Activated naive CD8-positive, alpha-beta T cell treated with anti-CD3 and anti-CD28 coated beads, Interleukin-2, amount 10 ng/mL, durations not matched to agents 7 days and 5 days (primary cell): Measurements from ENCODE around the gene DSG2. TPM values are rescaled to one million over a fixed set of nuclear protein-coding genes. Genes with fewer than 3 reads are reported as not detected.

ENCODE experiments used
- ATAC-seq: fragments of 150-1000 bp; cut with Tn5 transposase; one replicate; pipeline ENCODE4 v1.10.0; 2021; ENCODE audit warnings: low read depth, moderate library complexity
- POLR2A ChIA-PET: fragments of 350-600 bp; sonication (Branson Sonifier 250); formaldehyde crosslinking; loops from one replicate; lab custom pipeline; 2021; ENCODE audit warnings: antibody characterized with exemption; lab: Charles Lee
- DNase-seq: peaks from one replicate; pipeline ENCODE4 v3.0.0; 2021
- H3K27ac Mint-ChIP-seq: one replicate; pipeline ENCODE4 v1.8.0; 2022; ENCODE audit warnings: mild to moderate bottlenecking, mixed read lengths
- H3K27me3 Mint-ChIP-seq: one replicate; pipeline ENCODE4 v1.8.0; 2022; ENCODE audit warnings: mild to moderate bottlenecking, moderate library complexity, mixed read lengths
- H3K36me3 Mint-ChIP-seq: one replicate; pipeline ENCODE4 v1.8.0; 2021; ENCODE audit warnings: mild to moderate bottlenecking, mixed read lengths
- H3K4me1 Mint-ChIP-seq: one replicate; pipeline ENCODE4 v1.8.0; 2021; ENCODE audit warnings: mixed read lengths
- H3K4me3 Mint-ChIP-seq: one replicate; pipeline ENCODE4 v1.8.0; 2022; ENCODE audit warnings: mild to moderate bottlenecking, moderate library complexity, mixed read lengths
- H3K9me3 Mint-ChIP-seq: one replicate; pipeline ENCODE4 v1.8.0; 2021; ENCODE audit warnings: mixed read lengths
- total RNA-seq, 2 experiments: library from RNA; stranded (reverse); gene quantifications; one replicate each; pipeline ENCODE4 v1.2.3, GENCODE V29; 2021

Gene DSG2
- total RNA-seq, 2 experiments from 2014 or later, result 0.25 to 0.28 TPM

GRCh38 chr18:31592506-31593157, 94.7 kb downstream of the DSG2 start:
- H3K36me3 Mint-ChIP-seq, result no peaks in the 10 kb centered on the region
- H3K4me3 Mint-ChIP-seq, result no peak overlapping the region
- POLR2A ChIA-PET, result no interaction called here
- H3K4me1 Mint-ChIP-seq, result no peaks in the 10 kb centered on the region
- ATAC-seq, result no peak
- H3K27me3 Mint-ChIP-seq, result peaks cover 2% of the 10 kb centered on the region
- H3K27ac Mint-ChIP-seq, result no peak overlapping the region
- H3K9me3 Mint-ChIP-seq, result no peaks in the 10 kb centered on the region
- no peak for DNase-seq

- ATAC-seq, result no peak
- no peak overlapping the region for H3K27ac Mint-ChIP-seq
- DNase-seq, result no peak
- no peaks in the 10 kb centered on the region for H3K36me3 Mint-ChIP-seq
- POLR2A ChIA-PET, result no interaction called here
- no peaks in the 10 kb centered on the region for H3K9me3 Mint-ChIP-seq
- H3K4me3 Mint-ChIP-seq, result no peak overlapping the region
- peaks cover 2% of the 10 kb centered on the region for H3K27me3 Mint-ChIP-seq
- no peaks in the 10 kb centered on the region for H3K4me1 Mint-ChIP-seq
Measured at GRCh38 chr18:31595121-31595771, 97.3 kb downstream of the DSG2 start.

GRCh38 chr18:31596081-31596872, 98.3 kb downstream of the DSG2 start:
- Mint-ChIP-seq H3K27me3 (peaks cover 2% of the 10 kb centered on the region), H3K4me3 (no peak overlapping the region), H3K36me3 (no peaks in the 10 kb centered on the region), H3K9me3 (no peaks in the 10 kb centered on the region), H3K4me1 (no peaks in the 10 kb centered on the region), H3K27ac (no peak overlapping the region)
- DNase-seq, result no peak
- POLR2A ChIA-PET, result no interaction called here
- no peak for ATAC-seq

- DNase-seq (no peak), ATAC-seq (no peak)
- POLR2A ChIA-PET, result no interaction called here
- Mint-ChIP-seq H3K9me3 (no peaks in the 10 kb centered on the region), H3K27ac (no peak overlapping the region), H3K4me3 (no peak overlapping the region), H3K4me1 (no peaks in the 10 kb centered on the region), H3K36me3 (no peaks in the 10 kb centered on the region), H3K27me3 (peaks cover 5% of the 10 kb centered on the region)
Measured at GRCh38 chr18:31598021-31598805, 100.2 kb downstream of the DSG2 start.

Other genes starting within 250 kb of the DSG2 start
- not detected for gene DSG1, start 180.0 kb upstream of the DSG2 start, total RNA-seq
- not detected for gene DSG4, start 121.4 kb upstream of the DSG2 start, total RNA-seq
- not detected for gene DSG3, start 50.4 kb upstream of the DSG2 start, total RNA-seq
- not detected for gene TTR, start 93.7 kb downstream of the DSG2 start, total RNA-seq
- gene B4GALT6, start 186.4 kb downstream of the DSG2 start, total RNA-seq, result under 1 TPM; 0.48 to 0.58 TPM